ENCODE data around the gene MAPRE2.
"Not testable (repeated sequence)": the region's sequence is repeated elsewhere in the genome, so short reads cannot be mapped to it uniquely, and the experiment has no call there.

Gene MAPRE2

GRCh38 chr18:35122586-35123224 lies 81.5 kb downstream of the MAPRE2 start:
- DNase-seq (ENCODE audit: low read depth) = no peak

- no peak for DNase-seq (ENCODE audit: low read depth)
These were observed 82.6 kb downstream of the MAPRE2 start for GRCh38 chr18:35123811-35124210.

GRCh38 chr18:35127201-35127600 lies 86.0 kb downstream of the MAPRE2 start:
- DNase-seq (ENCODE audit: low read depth) = no peak

GRCh38 chr18:35128675-35129074 lies 87.5 kb downstream of the MAPRE2 start:
- no peak for DNase-seq (ENCODE audit: low read depth)

GRCh38 chr18:35130236-35130635 lies 89.0 kb downstream of the MAPRE2 start:
- DNase-seq (ENCODE audit: low read depth) = no peak

- DNase-seq (ENCODE audit: low read depth) = no peak
These were observed 90.3 kb downstream of the MAPRE2 start for GRCh38 chr18:35131387-35132020.

GRCh38 chr18:35132021-35132902 lies 91.0 kb downstream of the MAPRE2 start:
- DNase-seq (ENCODE audit: low read depth) = no peak

GRCh38 chr18:35134190-35134730 lies 93.0 kb downstream of the MAPRE2 start:
- no peak for DNase-seq (ENCODE audit: low read depth)

GRCh38 chr18:35134791-35135531 lies 93.7 kb downstream of the MAPRE2 start:
- no peak for DNase-seq (ENCODE audit: low read depth)

GRCh38 chr18:35136248-35136647 lies 95.0 kb downstream of the MAPRE2 start:
- no peak for DNase-seq (ENCODE audit: low read depth)

- DNase-seq (ENCODE audit: low read depth) = no peak
These were observed 95.7 kb downstream of the MAPRE2 start for GRCh38 chr18:35136885-35137284.

- DNase-seq (ENCODE audit: low read depth) = no peak
These were observed 96.4 kb downstream of the MAPRE2 start for GRCh38 chr18:35137632-35138031.

GRCh38 chr18:35138773-35139172 lies 97.6 kb downstream of the MAPRE2 start:
- DNase-seq (ENCODE audit: low read depth) = no peak

- no peak for DNase-seq (ENCODE audit: low read depth)
These were observed 98.3 kb downstream of the MAPRE2 start for GRCh38 chr18:35139517-35139916.

GRCh38 chr18:35141077-35141476 lies 99.9 kb downstream of the MAPRE2 start:
- no peak for DNase-seq (ENCODE audit: low read depth)

- DNase-seq (ENCODE audit: low read depth) = no peak
These were observed 100.5 kb downstream of the MAPRE2 start for GRCh38 chr18:35141567-35142274.

GRCh38 chr18:35142275-35142615 lies 101.0 kb downstream of the MAPRE2 start:
- no peak for DNase-seq (ENCODE audit: low read depth)

- DNase-seq (ENCODE audit: low read depth) = no peak
These were observed 102.7 kb downstream of the MAPRE2 start for GRCh38 chr18:35143622-35144596.

GRCh38 chr18:35144698-35145097 lies 103.5 kb downstream of the MAPRE2 start:
- no peak for DNase-seq (ENCODE audit: low read depth)

GRCh38 chr18:35150195-35150594 lies 109.0 kb downstream of the MAPRE2 start:
- DNase-seq (ENCODE audit: low read depth) = not testable (repeated sequence)

Data from stimulated activated CD8-positive, alpha-beta memory T cell treated with anti-CD3 and anti-CD28 coated beads, Interleukin-15, amount 100 ng/mL, for 1 hour (primary cell).